Gastrocnemius medialis (tissue), 4 donors: ENCODE data around the gene CA10. TPM values are rescaled to one million over a fixed set of nuclear protein-coding genes. Genes with fewer than 3 reads are reported as not detected.

Source experiments
- ATAC-seq, 2 donors: fragments of 150-250 bp; one replicate each; pipeline ENCODE4 v1.9.1; 2016
- DNase-seq, 2 donors: peaks; one replicate each; pipeline ENCODE4 v3.0.0-alpha.2; 2019
- H3K27ac ChIP-seq, 4 donors: fragments of 200-600 bp; sonication (generic); 1 replicate in 1 of 4; 2 replicates in 3 of 4; pipeline ENCODE4 v1.5.1; 2016 to 2018; ENCODE audit warnings: mild to moderate bottlenecking in 2 of 4, moderate library complexity in 1 of 4
- H3K27me3 ChIP-seq, 3 donors: fragments of 200-600 bp; sonication (generic) in 2 of 3; 1 replicate in 1 of 3; 2 replicates in 2 of 3; pipeline versions ENCODE4 v1.5.1 to v1.6.0; 2016 to 2019; ENCODE audit warnings: mild to moderate bottlenecking in 1 of 3, moderate library complexity in 1 of 3
- H3K36me3 ChIP-seq, 2 donors: fragments of 200-600 bp; sonication (generic) in 1 of 2; one replicate each; pipeline ENCODE4 v1.5.1; 2017 to 2018
- H3K4me1 ChIP-seq, 2 donors: fragments of 200-600 bp; sonication (generic) in 1 of 2; one replicate each; pipeline ENCODE4 v1.5.1; 2016 to 2017; ENCODE audit warnings: mild to moderate bottlenecking in 2 of 2
- H3K4me3 ChIP-seq, 4 donors: fragments of 200-600 bp; sonication (generic) in 3 of 4; 1 replicate in 1 of 4; 2 replicates in 3 of 4; pipeline ENCODE4 v1.5.1; 2016 to 2019; ENCODE audit warnings: mild to moderate bottlenecking in 2 of 4
- H3K9me3 ChIP-seq, 3 donors: fragments of 200-600 bp; sonication (generic) in 2 of 3; 1 replicate in 1 of 3; 2 replicates in 2 of 3; pipeline ENCODE4 v1.5.1; 2016 to 2019
- POLR2A ChIP-seq, 2 donors: fragments of 450-650 bp; IDR thresholded peaks; one replicate each; pipeline ENCODE4 v1.6.1; 2017; ENCODE audit warnings: antibody characterized with exemption in 2 of 2, mild to moderate bottlenecking in 2 of 2, moderate library complexity in 2 of 2
- in situ Hi-C, 4 donors: fragments of 200-750 bp; cut with MboI; loops; one replicate each; pipeline versions ENCODE4 v1.15.0 to v1.8.0; 2017; ENCODE audit warnings: low sequenced_read_pairs in 4 of 4
- intact Hi-C: fragments of 100-400 bp; cut with DNase I; formaldehyde crosslinking; loops from one replicate; pipeline ENCODE4 v1.15.1; 2023; ENCODE audit warnings: low total_unique reads
- total RNA-seq, 4 donors: library from RNA; depleted of rRNA; stranded (reverse); fragments of >200 nt; gene quantifications; one replicate each; pipeline versions ENCODE4 v1.1.0 to v1.2.3, GENCODE V29; 2016
- TF ChIP-seq, protein P1 (sequence below), 5 experiments: fragments of 450-650 bp in 3 of 5; fragments of 200-600 bp in 2 of 5; sonication (generic) in 2 of 5; IDR thresholded peaks in 4 of 5; conservative IDR thresholded peaks in 1 of 5; 1 replicate in 4 of 5; 2 replicates in 1 of 5; pipeline ENCODE4 v1.5.1; 2016 to 2019; ENCODE audit warnings: antibody characterized with exemption in 5 of 5, mild to moderate bottlenecking in 3 of 5, moderate library complexity in 3 of 5

CA10 gene
- total RNA-seq, 4 donors from 2014 or later = not detected

DNA sequence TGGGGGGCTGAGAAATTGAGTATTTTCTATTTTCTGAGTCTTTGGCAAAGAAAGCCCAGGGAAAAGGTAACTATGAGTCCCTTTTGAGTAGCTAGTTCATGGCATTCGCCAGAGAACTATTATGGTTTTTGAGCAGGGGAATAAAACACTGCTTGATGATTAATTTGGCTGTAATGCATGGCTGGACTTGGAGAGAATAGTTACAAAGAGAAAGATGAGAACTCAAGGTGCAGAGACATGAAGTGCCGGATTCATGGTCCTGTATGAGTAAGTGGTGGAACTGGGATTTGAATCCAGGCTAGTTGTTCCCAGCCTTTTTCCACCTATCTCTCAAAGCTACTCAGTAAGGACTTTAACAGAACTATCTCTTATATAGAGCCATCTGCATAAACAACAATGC, 266.6 kb downstream of the CA10 start:
- Histone ChIP-seq H3K4me3 (no peak overlapping the region), H3K9me3 (peaks cover 0 to under 1% (median 0%) of the 10 kb centered on the region in 3 donors), H3K27ac (no peak overlapping the region), H3K27me3 (no peaks in the 10 kb centered on the region), H3K36me3 (no peaks in the 10 kb centered on the region), H3K4me1 (no peaks in the 10 kb centered on the region)
- intact Hi-C loops (no loop called here), in situ Hi-C loops (no loop called here)
- TF ChIP-seq POLR2A (IDR thresholded peaks at IDR 0.05) = no peak
- TF ChIP-seq, protein P1, sequence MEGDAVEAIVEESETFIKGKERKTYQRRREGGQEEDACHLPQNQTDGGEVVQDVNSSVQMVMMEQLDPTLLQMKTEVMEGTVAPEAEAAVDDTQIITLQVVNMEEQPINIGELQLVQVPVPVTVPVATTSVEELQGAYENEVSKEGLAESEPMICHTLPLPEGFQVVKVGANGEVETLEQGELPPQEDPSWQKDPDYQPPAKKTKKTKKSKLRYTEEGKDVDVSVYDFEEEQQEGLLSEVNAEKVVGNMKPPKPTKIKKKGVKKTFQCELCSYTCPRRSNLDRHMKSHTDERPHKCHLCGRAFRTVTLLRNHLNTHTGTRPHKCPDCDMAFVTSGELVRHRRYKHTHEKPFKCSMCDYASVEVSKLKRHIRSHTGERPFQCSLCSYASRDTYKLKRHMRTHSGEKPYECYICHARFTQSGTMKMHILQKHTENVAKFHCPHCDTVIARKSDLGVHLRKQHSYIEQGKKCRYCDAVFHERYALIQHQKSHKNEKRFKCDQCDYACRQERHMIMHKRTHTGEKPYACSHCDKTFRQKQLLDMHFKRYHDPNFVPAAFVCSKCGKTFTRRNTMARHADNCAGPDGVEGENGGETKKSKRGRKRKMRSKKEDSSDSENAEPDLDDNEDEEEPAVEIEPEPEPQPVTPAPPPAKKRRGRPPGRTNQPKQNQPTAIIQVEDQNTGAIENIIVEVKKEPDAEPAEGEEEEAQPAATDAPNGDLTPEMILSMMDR (IDR thresholded peaks at IDR 0.05 in 4 of 5, conservative IDR thresholded peaks at IDR 0.05 in 1 of 5) = no peak
- no peak for DNase-seq
- no peak for ATAC-seq

DNA sequence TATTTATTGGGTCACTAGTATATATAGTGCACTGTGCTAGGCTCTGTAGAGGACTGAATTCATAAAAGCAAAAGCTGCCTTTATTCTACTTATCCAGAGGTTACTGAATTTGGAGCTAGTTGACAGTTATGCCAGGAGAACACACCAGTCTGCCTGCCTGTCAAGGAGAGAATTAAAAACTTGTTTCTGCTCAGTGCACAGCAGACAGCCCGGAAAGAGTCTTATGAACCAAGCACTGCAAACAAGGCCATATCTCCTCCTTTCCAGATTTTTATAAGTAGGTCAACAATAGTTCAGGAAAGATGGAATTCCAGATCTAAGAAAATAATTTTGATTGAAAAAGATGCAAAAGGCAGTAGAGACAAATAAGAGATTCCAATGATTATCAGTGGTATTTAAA, 267.8 kb downstream of the CA10 start:
- H3K4me1 ChIP-seq = no peaks in the 10 kb centered on the region
- in situ Hi-C loops = no loop called here

DNA sequence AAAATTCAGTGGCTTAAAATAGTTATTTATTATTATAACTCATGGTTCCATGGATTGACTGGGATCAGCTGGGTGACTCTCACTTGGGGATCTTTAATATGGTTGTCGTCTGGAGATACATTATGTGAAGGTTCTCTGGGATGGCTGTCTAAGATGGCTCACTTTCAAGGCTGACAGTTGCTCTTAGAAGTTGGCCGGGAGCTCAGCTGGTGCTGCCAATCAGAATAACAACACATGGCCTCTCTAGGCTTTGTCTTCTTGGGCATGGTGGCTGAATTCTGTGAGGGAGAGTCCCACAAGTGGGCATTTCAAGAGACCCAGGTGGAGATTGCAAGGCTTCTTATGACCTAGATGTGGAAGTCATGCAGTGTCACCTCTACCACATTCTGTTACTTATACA, 269.7 kb downstream of the CA10 start:
- ATAC-seq (no peak), DNase-seq (no peak)
- Histone ChIP-seq H3K9me3 (no peaks in the 10 kb centered on the region), H3K36me3 (no peaks in the 10 kb centered on the region), H3K4me3 (no peak overlapping the region), H3K27ac (no peak overlapping the region), H3K4me1 (no peaks in the 10 kb centered on the region), H3K27me3 (no peaks in the 10 kb centered on the region)
- TF ChIP-seq POLR2A (IDR thresholded peaks at IDR 0.05) = no peak
- intact Hi-C loops (no loop called here), in situ Hi-C loops (no loop called here)

More for the DNA sequence above, 267.8 kb downstream of the CA10 start:
- intact Hi-C loops = no loop called here
- ATAC-seq = no peak
- no peak overlapping the region for H3K27ac ChIP-seq
- H3K27me3 ChIP-seq = no peaks in the 10 kb centered on the region
- no peak overlapping the region for H3K4me3 ChIP-seq
- no peak for DNase-seq
- H3K9me3 ChIP-seq = no peaks in the 10 kb centered on the region
- no peaks in the 10 kb centered on the region for H3K36me3 ChIP-seq
- TF ChIP-seq POLR2A (IDR thresholded peaks at IDR 0.05) = no peak
- TF ChIP-seq, protein P1 (IDR thresholded peaks at IDR 0.05 in 4 of 5, conservative IDR thresholded peaks at IDR 0.05 in 1 of 5) = no peak

DNA sequence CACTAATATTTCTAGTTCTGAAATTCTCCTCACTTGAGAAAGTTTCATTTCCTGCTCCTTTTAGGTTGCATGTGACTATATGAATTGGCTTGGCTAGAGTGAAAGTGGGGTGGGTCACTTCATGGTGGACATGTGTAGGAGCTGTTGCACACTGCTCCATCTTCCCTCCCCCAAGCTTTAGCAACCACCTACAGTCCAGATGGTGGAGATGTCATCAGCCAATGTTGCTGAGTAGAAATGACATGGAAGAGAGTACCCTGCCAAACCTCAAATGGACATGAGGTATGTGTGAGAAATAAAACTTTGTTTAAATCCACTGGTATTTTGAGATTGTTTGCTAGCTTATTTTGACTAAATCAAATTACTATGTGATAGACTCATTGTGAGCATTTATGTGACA, 281.5 kb downstream of the CA10 start:
- DNase-seq (no peak), ATAC-seq (no peak)
- TF ChIP-seq, protein P1 (IDR thresholded peaks at IDR 0.05 in 4 of 5, conservative IDR thresholded peaks at IDR 0.05 in 1 of 5) = no peak
- no peak for TF ChIP-seq POLR2A (IDR thresholded peaks at IDR 0.05)
- Histone ChIP-seq H3K4me1 (no peaks in the 10 kb centered on the region), H3K4me3 (no peak overlapping the region), H3K9me3 (no peaks in the 10 kb centered on the region), H3K27ac (no peak overlapping the region), H3K27me3 (no peaks in the 10 kb centered on the region), H3K36me3 (no peaks in the 10 kb centered on the region)
- intact Hi-C loops (loop anchor here (5.0 kb wide), 1 partner anchor 190 kb away; no protein-coding TSS in a partner anchor), in situ Hi-C loops (no loop called here)

DNA sequence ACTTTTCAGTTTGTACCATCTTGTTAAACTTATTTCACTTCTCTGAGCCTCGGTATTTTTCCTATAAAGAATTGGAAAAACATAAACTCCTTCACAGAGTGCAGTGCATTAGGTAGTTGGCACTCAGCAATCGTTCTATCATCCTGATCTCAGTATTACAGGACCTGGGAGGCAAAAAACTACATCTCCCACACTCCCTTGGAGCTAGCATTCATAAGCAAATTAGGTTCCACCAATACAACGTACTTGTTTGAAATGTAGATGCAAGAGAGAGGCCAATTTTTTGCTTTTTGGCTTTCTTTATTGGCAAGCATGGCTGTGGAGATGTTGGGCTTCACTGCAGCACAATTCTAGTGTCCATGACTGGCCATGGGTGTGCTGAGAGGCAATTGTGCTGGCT, 285.2 kb downstream of the CA10 start:
- Histone ChIP-seq H3K27ac (no peak overlapping the region), H3K4me1 (no peaks in the 10 kb centered on the region), H3K27me3 (no peaks in the 10 kb centered on the region), H3K9me3 (no peaks in the 10 kb centered on the region), H3K4me3 (no peak overlapping the region), H3K36me3 (no peaks in the 10 kb centered on the region)
- intact Hi-C loops (no loop called here), in situ Hi-C loops (no loop called here)
- no peak for ATAC-seq
- TF ChIP-seq, protein P1 (IDR thresholded peaks at IDR 0.05 in 4 of 5, conservative IDR thresholded peaks at IDR 0.05 in 1 of 5) = no peak
- TF ChIP-seq POLR2A (IDR thresholded peaks at IDR 0.05) = no peak
- DNase-seq = no peak
